Measurements from ENCODE around the gene IFIT1B.
"Not testable (repeated sequence)": the region's sequence is repeated elsewhere in the genome, so short reads cannot be mapped to it uniquely, and the experiment has no call there.

The IFIT1B gene

DNA sequence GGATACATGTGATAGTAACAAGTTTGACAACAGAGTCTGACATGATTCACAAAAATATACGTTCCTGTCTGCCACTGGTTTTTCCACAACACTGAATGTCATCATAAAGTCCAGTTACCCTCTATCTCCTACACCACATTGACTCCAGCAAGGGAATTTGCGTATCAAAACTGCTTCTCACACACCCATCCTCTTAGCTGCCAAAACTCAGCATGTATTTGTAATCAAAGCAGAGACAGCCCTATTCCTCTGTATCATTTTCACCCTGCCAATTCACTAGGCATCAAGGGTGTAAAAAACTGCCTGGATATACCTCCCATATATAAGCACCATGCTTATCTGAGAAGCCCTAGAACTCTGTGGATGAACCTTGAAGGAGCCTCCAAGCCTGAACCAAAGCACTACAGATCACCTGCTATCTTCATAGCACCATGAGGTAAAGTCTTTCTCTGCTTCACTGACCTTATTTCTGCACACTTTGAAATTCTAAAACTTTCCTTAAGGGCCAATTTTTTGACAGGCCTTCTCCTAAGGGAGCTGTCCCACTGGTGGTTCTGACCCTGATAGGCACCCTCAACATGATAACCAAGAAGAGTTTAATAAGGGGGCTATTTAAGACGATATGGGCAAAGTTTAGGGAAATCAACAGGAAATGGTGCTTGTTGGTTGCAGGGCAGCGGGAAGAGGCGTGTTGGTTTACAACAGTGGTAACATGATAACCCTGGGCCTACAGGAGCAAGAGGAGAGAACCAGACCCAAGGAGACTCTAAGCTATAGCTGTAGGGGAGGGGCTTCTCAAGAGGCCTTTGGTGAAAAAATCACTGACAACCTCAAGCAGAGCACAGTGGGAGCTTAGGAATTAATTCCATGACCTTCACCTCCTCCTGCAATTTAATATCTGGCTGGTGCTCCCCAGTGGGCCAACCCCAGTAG is at the start of gene IFIT1B:
TSS of gene IFIT1B (plus strand) at position 352 of the 933 bp plus-strand sequence. CDS start at position 432, 80 bp downstream.
- no peak for DNase-seq

- no peak for DNase-seq
Observed at GRCh38 chr10:89329151-89329550, 48.7 kb upstream of the IFIT1B start.

- not testable (repeated sequence) for DNase-seq
Observed at GRCh38 chr10:89330014-89330413, 47.8 kb upstream of the IFIT1B start.

GRCh38 chr10:89330537-89331212 is 47.2 kb upstream of the IFIT1B start:
- no peak for DNase-seq

DNA sequence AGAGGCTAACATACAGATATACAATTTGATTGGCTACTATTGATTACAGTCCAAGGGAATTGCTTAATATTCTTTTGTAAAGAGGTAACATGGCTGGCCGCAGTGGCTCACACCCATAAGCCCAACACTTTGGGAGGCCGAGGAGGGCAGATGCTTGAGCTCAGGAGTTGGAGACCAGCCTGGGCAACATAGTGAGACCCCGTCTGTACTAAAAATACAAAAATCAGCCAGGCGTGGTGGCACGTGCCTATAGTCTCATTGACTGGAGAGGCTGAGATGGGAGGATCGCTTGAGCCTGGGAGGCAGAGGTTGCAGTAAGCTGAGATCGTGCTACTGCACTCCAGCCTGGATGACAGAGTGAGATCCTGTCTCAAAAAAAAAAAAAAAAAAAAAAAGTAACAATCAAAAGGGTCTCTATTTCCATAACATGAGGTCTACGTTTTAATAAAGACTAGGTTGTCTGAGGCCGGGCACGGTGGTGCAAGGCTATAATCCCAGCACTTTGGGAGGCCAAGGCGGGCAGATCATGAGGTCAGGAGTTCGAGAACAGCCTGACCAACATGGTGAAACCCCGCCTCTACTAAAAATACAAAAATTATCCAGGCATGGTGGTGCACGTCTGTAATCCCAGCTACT is 46.3 kb upstream of the IFIT1B start:
- DNase-seq, result not testable (repeated sequence)

- no peak for DNase-seq
Observed at GRCh38 chr10:89332123-89332633, 45.7 kb upstream of the IFIT1B start.

GRCh38 chr10:89335226-89335625 is 42.6 kb upstream of the IFIT1B start:
- no peak for DNase-seq

DNA sequence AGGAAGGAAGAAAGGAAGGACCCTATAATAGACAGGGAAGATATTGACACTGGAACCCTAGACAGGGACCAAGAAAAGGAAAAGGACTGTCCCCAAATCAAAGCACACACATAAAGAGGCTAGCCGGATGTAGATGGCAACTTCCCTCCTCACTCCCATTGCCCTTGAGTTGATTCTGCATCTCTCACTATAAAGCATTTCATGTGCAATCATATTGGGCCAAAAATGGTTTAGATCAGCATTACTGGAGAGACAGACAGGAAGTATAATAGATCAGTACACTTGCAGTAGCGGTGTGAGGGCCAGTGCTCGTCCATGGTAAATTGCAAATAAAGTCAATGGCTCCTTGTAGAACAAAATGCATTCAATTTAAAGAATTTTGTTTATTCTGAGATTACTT is 41.6 kb upstream of the IFIT1B start:
- no peak for DNase-seq

- DNase-seq, result no peak
Observed at GRCh38 chr10:89337484-89337883, 40.4 kb upstream of the IFIT1B start.

GRCh38 chr10:89338713-89339112 is 39.1 kb upstream of the IFIT1B start:
- DNase-seq, result no peak

DNA sequence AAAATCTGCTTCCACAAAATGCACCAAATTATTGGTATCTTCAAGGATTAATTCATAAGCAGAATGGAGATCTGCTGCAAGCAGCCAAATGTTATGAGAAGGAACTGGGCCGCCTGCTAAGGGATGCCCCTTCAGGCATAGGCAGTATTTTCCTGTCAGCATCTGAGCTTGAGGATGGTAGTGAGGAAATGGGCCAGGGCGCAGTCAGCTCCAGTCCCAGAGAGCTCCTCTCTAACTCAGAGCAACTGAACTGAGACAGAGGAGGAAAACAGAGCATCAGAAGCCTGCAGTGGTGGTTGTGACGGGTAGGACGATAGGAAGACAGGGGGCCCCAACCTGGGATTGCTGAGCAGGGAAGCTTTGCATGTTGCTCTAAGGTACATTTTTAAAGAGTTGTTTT is 38.0 kb upstream of the IFIT1B start:
- no peak for DNase-seq

DNA sequence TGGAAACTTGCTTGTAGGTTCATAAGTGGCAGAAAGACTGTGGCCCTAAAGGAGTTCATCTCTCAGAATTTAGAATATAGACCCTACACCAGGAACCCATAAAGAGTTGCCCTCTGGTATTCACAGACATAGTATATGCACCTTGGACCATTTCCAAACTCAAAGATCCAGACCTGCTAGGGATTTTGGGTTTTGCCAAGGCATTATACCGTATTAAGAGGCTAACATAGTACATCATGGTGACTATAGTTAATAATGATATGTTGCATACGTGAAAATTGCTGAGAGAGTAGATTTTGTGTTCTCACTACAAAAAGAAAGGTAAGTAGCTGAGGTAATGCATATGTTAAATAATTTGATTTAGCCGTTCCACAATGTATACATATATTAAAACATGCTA is 36.2 kb upstream of the IFIT1B start:
- no peak for DNase-seq

DNA sequence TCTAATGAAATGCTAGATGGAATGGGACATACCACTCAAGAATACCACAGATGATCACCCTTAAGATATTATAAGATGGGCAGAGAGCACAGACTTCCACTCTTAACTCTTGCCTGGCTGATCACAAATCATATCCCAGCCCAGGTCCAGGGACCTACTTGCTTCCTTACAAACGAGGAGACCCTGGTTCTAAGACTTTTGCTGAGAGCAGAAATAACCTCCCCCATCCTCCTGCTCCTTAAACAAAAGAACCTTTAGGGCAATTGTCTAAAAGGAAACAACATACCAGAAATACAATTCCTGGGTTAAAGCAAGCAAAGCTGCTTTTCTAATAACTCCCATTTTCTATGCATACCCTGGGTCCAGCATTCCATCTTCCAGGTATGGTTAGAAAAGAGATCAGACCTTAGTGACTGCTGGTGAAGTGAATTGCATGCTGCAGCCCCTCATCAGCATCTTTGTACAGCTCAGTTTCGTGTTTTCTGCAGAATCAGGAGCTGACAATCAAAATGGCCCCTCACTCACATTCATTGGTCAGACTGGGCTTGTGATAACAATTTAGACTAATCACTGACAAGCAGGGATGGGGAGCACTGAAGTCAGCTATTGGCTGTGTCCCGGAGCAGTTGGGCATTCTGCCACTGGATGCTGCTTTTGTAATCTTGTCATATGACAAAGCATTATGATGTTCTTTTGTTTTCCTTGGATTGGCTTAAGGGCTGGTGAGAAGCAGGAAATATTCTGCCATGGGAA is 35.5 kb upstream of the IFIT1B start:
- DNase-seq, result no peak

DNA sequence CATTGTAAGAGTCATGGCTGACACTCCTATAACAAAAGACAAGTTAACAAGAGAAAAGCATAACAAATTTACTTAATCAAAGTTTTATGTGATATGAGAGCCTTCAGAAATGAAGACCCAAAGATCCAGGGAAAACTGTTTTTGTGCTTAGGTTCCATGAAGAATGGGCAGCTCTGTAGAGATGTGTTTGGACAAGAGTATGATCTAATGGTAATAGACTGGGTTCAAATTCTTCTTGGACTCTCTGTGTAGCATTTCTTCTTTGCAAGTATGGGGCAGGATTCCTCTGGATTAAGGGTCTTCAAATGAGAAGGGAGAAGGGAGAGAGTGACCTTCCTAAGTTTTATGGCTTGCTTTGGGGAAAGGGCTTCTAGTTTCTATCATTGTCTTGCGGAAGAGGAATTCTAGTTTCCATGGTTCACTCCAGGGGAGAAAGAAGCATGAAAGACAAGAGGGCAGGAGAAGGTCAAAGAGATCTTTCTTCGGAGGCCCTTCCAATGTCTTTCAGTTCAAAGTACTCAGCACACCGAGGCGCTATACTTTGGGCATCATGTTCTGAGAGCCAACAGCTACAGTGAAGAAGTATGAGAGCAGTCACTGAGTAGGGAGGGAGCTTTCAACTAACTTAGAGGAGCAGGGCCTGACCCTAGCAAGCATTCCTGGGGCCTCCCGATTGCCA is 34.6 kb upstream of the IFIT1B start:
- no peak for DNase-seq

DNA sequence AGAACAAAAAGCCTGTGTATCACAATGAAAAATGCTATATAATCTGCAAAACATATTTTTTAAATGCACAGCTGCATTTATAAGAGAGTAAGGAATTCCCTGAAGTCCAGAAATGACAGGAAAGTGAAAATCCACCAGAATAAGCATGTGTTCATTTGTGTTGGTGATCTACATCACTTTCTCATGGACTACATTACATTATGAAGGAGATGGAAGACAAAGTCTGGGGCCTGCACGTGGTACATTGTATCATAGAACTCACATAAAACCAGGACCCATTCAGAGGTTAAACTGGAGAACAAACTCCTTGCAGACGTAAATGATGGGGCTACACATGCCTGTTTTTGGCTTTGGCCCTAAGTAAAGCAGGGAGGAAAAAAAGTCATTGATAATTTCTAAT is 33.7 kb upstream of the IFIT1B start:
- no peak for DNase-seq

DNA sequence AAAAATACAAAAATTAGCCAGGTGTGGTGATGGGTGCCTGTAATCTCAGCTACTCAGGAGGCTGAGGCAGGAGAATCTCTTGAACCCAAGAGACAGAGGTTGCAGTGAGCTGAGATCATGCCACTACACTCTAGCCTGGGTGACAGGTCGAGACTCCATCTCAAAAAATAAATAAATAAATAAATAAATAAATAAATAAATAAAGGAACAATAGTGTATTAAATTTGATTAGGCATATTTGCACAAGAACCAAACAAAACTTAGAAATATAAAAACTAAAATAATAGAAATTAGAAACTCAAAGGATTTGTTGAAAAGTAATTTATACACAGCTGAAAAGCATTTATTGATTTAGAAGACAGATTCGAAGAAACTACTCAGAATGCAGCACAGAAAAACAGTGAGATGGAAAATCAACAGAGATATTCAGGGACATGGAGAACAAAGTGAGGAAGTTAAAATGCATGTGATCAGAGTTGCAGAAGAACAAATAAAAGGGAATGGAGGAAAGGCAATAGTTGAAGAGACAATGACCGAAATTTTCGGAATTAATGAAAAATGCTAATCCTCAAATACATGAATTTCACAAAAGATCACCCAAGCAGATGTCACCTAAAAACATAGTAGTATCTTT is 32.4 kb upstream of the IFIT1B start:
- DNase-seq, result no peak

- no peak for DNase-seq
Observed at GRCh38 chr10:89346405-89347254, 31.2 kb upstream of the IFIT1B start.

GRCh38 chr10:89347701-89348457 is 30.0 kb upstream of the IFIT1B start:
- DNase-seq, result no peak

GRCh38 chr10:89348481-89348880 is 29.4 kb upstream of the IFIT1B start:
- no peak for DNase-seq

DNA sequence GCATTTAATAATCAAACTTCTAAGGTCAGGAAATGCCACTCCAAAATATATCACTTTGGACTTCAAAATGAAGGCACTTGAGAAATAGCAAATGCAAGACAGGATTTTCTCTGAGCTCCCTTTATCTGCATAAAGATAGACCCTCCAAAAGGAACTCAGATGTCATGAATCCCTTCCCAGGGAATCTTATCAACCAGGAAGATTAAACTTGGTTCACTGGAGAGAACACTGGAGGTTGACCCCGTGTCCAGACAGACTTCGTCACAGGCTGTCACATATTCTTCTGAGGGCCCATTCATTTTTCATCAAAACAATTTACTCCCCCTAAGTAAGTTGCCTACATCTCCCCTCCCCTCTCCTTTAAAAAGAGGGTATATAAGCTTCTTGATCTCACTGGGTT is 28.9 kb upstream of the IFIT1B start:
- no peak for DNase-seq

All from 8988T (cell line).